Endothelial cell (in vitro differentiated cells): ENCODE results near the gene PRKCSH. TPM values are rescaled to one million over a fixed set of nuclear protein-coding genes. Genes with fewer than 3 reads are reported as not detected.

ENCODE experiments used
- DNase-seq: peaks from one replicate; pipeline ENCODE4 v3.0.0; 2021; ENCODE audit warnings: low spot score
- H3K27ac Mint-ChIP-seq: one replicate; pipeline ENCODE4 v1.8.0; 2021; ENCODE audit warnings: mixed read lengths, inconsistent platforms; ENCODE audit not compliant: unreplicated experiment
- H3K27me3 Mint-ChIP-seq: one replicate; pipeline ENCODE4 v1.8.0; 2021; ENCODE audit warnings: mild to moderate bottlenecking, moderate library complexity, mixed read lengths, inconsistent platforms; ENCODE audit not compliant: unreplicated experiment
- H3K36me3 Mint-ChIP-seq: one replicate; pipeline ENCODE4 v1.8.0; 2021; ENCODE audit warnings: mild to moderate bottlenecking, low read depth, mixed read lengths, inconsistent platforms; ENCODE audit not compliant: unreplicated experiment
- H3K4me1 Mint-ChIP-seq: one replicate; pipeline ENCODE4 v1.8.0; 2021; ENCODE audit warnings: mild to moderate bottlenecking, mixed read lengths, inconsistent platforms; ENCODE audit not compliant: unreplicated experiment
- H3K4me3 Mint-ChIP-seq: one replicate; pipeline ENCODE4 v1.8.0; 2021; ENCODE audit warnings: mild to moderate bottlenecking, mixed read lengths, inconsistent platforms; ENCODE audit not compliant: unreplicated experiment
- H3K9me3 Mint-ChIP-seq: one replicate; pipeline ENCODE4 v1.8.0; 2021; ENCODE audit warnings: mixed read lengths, inconsistent platforms; ENCODE audit not compliant: unreplicated experiment
- total RNA-seq: library from RNA; stranded (reverse); fragmentation: NEBNext Ultra II Directional; extraction: Animal tissue kit (Norgen Biotek cat#: 25700); gene quantifications from one replicate; pipeline ENCODE4 v1.2.1, GENCODE V29; 2021; ENCODE audit not compliant: unreplicated experiment
- TF ChIP-seq, protein P1 (sequence below): fragments of 200-600 bp; sonication (generic); IDR thresholded peaks from one replicate; pipeline ENCODE4 v1.5.0; 2021; ENCODE audit warnings: antibody characterized with exemption; ENCODE audit not compliant: unreplicated experiment

PRKCSH gene
- total RNA-seq, 1 donor from 2014 or later, result 466 TPM

DNA sequence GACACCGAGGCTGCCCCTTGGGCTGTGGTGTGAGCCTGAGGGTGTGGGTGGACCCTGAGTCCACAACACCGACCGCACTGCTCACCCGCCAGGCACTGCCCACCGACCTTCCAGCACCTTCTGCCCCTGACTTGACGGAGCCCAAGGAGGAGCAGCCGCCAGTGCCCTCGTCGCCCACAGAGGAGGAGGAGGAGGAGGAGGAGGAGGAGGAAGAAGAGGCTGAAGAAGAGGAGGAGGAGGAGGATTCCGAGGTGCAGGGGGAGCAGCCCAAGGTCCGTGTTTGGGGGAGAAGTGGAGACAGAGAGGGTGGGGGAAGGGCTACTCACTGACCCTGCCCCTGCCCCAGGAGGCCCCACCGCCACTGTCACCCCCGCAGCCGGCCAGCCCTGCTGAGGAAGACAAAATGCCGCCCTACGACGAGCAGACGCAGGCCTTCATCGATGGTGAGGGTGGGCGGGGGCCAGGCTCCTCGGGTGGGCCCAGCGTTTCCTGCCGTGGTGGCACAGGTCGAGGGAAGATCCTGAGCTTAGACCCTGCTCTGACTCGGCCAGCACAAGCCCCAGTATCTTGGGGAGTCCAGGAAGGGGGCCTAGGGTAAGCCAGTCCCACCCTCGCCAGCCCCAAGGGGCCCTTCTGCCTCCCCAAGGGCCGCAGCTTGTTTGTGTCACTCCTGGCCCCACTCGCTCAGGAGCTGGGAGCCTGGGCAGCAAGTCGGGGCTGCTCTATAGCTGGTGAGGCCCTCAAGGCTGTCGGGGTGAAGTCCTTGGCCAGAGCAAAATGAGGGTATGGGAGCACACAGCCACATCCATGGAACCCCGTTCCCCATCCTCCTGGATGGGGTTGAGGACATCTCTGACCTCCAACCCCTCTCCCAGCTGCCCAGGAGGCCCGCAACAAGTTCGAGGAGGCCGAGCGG is 12.2 kb downstream of the PRKCSH start:
- no peaks in the 10 kb centered on the region for H3K9me3 Mint-ChIP-seq
- no peak overlapping the region for H3K4me3 Mint-ChIP-seq
- peaks cover 2% of the 10 kb centered on the region for H3K4me1 Mint-ChIP-seq
- peaks cover 3% of the 10 kb centered on the region for H3K27me3 Mint-ChIP-seq
- TF ChIP-seq, protein P1, sequence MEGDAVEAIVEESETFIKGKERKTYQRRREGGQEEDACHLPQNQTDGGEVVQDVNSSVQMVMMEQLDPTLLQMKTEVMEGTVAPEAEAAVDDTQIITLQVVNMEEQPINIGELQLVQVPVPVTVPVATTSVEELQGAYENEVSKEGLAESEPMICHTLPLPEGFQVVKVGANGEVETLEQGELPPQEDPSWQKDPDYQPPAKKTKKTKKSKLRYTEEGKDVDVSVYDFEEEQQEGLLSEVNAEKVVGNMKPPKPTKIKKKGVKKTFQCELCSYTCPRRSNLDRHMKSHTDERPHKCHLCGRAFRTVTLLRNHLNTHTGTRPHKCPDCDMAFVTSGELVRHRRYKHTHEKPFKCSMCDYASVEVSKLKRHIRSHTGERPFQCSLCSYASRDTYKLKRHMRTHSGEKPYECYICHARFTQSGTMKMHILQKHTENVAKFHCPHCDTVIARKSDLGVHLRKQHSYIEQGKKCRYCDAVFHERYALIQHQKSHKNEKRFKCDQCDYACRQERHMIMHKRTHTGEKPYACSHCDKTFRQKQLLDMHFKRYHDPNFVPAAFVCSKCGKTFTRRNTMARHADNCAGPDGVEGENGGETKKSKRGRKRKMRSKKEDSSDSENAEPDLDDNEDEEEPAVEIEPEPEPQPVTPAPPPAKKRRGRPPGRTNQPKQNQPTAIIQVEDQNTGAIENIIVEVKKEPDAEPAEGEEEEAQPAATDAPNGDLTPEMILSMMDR, result no peak
- no peak for DNase-seq
- H3K36me3 Mint-ChIP-seq, result peaks cover 11% of the 10 kb centered on the region
- H3K27ac Mint-ChIP-seq, result no peak overlapping the region

DNA sequence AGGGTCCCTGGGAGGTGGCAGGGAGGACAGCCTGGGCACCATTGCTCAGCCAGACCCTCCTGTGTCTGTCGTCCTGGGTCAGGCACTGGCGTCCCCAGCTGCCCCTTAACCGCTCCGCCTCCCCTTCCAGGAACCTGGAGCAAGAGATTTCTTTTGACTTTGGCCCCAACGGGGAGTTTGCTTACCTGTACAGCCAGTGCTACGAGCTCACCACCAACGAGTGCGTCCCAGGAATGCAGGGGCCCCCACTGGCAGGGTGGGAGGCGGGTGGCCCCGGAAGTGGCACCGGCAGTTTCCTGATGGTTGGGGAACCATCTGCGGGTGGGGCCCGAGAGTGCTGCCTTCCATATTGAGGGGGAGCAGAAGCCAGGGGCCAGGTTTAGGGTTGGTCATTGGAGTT is 13.0 kb downstream of the PRKCSH start:
- H3K27me3 Mint-ChIP-seq, result peaks cover 3% of the 10 kb centered on the region
- H3K9me3 Mint-ChIP-seq, result no peaks in the 10 kb centered on the region
- TF ChIP-seq, protein P1, result no peak
- peaks cover 2% of the 10 kb centered on the region for H3K4me1 Mint-ChIP-seq
- no peak overlapping the region for H3K27ac Mint-ChIP-seq
- peaks cover 11% of the 10 kb centered on the region for H3K36me3 Mint-ChIP-seq
- no peak for DNase-seq
- no peak overlapping the region for H3K4me3 Mint-ChIP-seq

DNA sequence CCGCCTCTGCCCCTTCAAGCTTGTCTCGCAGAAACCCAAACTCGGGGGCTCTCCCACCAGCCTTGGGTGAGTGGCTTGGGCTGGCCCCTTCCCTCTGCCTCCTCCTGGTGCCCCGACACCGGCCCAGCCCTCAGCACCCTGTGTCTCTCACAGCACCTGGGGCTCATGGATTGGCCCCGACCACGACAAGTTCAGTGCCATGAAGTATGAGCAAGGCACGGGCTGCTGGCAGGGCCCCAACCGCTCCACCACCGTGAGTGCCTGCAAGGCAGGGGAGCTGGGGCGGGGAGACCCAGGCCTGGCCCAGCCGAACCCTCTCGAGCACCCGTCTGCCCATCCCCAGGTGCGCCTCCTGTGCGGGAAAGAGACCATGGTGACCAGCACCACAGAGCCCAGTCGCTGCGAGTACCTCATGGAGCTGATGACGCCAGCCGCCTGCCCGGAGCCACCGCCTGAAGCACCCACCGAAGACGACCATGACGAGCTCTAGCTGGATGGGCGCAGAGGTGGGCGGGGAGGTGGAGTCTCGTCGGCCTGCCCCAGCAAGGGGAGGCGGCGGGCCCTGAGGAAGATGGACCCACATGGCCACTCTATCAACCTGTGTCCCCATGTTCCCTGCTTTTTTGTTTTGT is 13.6 kb downstream of the PRKCSH start:
- H3K4me1 Mint-ChIP-seq, result peaks cover 2% of the 10 kb centered on the region
- H3K9me3 Mint-ChIP-seq, result no peaks in the 10 kb centered on the region
- H3K27ac Mint-ChIP-seq, result no peak overlapping the region
- H3K27me3 Mint-ChIP-seq, result peaks cover 3% of the 10 kb centered on the region
- H3K36me3 Mint-ChIP-seq, result peaks cover 11% of the 10 kb centered on the region
- TF ChIP-seq, protein P1, result no peak
- no peak overlapping the region for H3K4me3 Mint-ChIP-seq
- no peak for DNase-seq

DNA sequence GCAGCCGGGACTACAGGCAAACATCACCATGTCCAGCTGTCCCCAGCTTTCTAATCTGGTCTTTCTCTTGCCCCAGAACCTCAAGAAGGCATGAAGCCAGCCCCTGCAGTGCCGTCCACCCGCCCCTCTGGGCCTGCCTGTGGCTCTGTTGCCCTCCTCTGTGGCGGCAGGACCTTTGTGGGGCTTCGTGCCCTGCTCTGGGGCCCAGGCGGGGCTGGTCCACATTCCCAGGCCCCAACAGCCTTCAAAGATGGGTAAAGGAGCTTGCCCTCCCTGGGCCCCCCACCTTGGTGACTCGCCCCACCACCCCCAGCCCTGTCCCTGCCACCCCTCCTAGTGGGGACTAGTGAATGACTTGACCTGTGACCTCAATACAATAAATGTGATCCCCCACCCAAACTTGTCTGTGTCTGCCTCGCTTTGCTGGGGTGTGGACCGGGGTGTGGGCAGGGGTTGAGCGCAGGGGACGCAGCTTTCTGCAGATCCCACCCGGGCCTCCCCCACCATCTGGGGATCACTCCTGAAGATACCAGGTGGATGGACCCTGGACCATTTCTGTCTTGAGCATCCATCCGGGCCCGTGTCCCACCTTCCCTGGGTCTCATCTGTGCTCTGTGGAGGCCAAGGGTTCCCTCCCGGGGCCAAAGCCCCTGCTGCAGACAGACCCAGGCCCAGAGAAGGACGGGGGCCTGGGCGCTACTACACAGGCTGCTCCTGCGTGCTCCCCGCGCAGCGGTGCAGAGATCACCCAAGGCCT is 15.3 kb downstream of the PRKCSH start:
- Mint-ChIP-seq H3K27me3 (peaks cover 2% of the 10 kb centered on the region), H3K27ac (peak overlapping the region; percentile 30), H3K4me3 (no peak overlapping the region), H3K4me1 (peaks cover 2% of the 10 kb centered on the region), H3K9me3 (no peaks in the 10 kb centered on the region), H3K36me3 (peaks cover 4% of the 10 kb centered on the region)
- TF ChIP-seq, protein P1, result no peak
- DNase-seq, result no peak
